Measurements from ENCODE around the gene PSD2. TPM values are rescaled to one million over a fixed set of nuclear protein-coding genes. Genes with fewer than 3 reads are reported as not detected.

PSD2 gene
- total and polyA plus RNA-seq, 2 of the 13 experiments (the other 11 are each of a cell fraction or from before 2014, with no cell fraction given), result 0.07 TPM; not detected in 1

DNA sequence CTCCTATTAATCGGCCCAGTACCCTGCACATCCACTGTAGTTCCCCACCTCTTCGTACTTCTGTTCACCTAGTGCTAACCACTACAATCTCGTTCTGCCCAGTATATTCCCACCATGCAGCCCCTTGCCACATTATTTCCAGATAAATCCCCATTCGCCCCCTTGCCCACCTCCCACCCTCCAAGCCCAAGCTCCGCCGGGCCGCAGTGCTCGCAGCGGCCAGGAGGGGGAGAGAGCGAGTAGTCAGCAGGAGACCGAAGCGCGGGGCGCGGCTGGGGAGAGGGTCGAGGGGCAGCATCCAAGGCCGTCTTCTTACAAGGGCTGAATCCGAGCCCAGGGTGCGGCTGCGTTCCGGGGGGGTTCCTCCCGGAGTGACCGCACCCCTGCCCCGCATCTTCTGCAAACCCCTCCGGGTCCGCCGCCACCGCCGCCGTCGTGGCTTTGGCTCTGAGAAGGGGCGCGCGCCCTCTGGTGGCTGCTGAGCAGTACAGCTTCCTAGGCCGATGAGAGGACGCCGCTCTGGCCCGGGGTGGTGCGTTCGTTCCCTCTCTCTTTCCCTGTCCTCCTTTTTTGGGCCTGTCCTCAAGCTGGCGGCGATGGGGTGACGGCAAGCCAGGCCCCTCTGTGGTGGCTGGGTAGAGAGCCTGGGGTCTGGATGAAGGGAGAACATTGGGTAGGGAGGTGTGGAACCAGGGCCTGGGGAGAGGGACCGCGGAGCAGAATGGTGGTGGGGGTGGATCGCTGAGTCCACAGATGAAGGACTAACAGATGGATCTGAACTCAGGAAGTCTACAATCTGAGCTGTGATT is 30.0 kb upstream of the PSD2 start (continued):
- peak; percentile 30; the same call in 1 of the 2 replicates for TF ChIP-seq ZNF556 (CRISPR knock-in tag; IDR thresholded peaks at IDR 0.05; ENCODE audit: borderline replicate concordance)
- no peak for TF ChIP-seq TEAD2 (CRISPR knock-in tag; IDR thresholded peaks at IDR 0.05)
- TF ChIP-seq, protein P1, sequence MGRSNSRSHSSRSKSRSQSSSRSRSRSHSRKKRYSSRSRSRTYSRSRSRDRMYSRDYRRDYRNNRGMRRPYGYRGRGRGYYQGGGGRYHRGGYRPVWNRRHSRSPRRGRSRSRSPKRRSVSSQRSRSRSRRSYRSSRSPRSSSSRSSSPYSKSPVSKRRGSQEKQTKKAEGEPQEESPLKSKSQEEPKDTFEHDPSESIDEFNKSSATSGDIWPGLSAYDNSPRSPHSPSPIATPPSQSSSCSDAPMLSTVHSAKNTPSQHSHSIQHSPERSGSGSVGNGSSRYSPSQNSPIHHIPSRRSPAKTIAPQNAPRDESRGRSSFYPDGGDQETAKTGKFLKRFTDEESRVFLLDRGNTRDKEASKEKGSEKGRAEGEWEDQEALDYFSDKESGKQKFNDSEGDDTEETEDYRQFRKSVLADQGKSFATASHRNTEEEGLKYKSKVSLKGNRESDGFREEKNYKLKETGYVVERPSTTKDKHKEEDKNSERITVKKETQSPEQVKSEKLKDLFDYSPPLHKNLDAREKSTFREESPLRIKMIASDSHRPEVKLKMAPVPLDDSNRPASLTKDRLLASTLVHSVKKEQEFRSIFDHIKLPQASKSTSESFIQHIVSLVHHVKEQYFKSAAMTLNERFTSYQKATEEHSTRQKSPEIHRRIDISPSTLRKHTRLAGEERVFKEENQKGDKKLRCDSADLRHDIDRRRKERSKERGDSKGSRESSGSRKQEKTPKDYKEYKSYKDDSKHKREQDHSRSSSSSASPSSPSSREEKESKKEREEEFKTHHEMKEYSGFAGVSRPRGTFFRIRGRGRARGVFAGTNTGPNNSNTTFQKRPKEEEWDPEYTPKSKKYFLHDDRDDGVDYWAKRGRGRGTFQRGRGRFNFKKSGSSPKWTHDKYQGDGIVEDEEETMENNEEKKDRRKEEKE (IDR thresholded peaks at IDR 0.05), result no peak
- peak; percentile 61 for TF ChIP-seq KAT8 (CRISPR knock-in tag; IDR thresholded peaks at IDR 0.05)
- TF ChIP-seq, protein P2, sequence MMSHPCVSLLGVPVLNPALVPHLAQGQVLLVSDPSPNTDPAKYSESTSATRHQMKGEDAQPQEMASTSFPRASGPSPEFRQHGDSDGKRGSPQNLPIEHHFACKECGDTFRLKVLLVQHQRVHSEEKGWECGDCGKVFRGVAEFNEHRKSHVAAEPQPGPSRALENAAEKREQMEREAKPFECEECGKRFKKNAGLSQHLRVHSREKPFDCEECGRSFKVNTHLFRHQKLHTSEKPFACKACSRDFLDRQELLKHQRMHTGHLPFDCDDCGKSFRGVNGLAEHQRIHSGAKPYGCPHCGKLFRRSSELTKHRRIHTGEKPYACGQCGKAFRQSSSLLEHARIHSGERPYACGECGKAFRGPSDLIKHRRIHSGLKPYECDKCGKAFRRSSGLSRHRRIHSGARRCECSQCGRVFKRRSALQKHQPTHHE (CRISPR knock-in tag; IDR thresholded peaks at IDR 0.05; ENCODE audit: borderline replicate concordance), result peak; percentile 71; the same call in 1 of the 2 replicates
- TF ChIP-seq ZNF776 (CRISPR knock-in tag; IDR thresholded peaks at IDR 0.05), result peak; percentile 64
- TF ChIP-seq NR2F1 (CRISPR knock-in tag; IDR thresholded peaks at IDR 0.05), result 0 out of 4 replicates have a peak, but pooled peaks of 1 of the 2 experiments have one; percentile 48
- TF ChIP-seq ZNF232 (CRISPR knock-in tag; IDR thresholded peaks at IDR 0.05; ENCODE audit: borderline replicate concordance), result no peak; the same call in 1 of the 2 replicates
- no peak for TF ChIP-seq ZNF550 (CRISPR knock-in tag; IDR thresholded peaks at IDR 0.05; ENCODE audit: borderline replicate concordance)
- no peak for TF ChIP-seq TCF7 (IDR thresholded peaks at IDR 0.05; ENCODE audit: low read depth)
- TF ChIP-seq EP300 (IDR thresholded peaks at IDR 0.05; ENCODE audit: low read depth in 2 of 2, low read length in 2 of 2), result no peak
- no peak for TF ChIP-seq EP300 (CRISPR knock-in tag; IDR thresholded peaks at IDR 0.05; ENCODE audit: borderline replicate concordance)
- TF ChIP-seq AKAP8 (CRISPR knock-in tag; IDR thresholded peaks at IDR 0.05), result no peak
- TF ChIP-seq CCDC6 (CRISPR knock-in tag; IDR thresholded peaks at IDR 0.05), result no peak
- no peak for TF ChIP-seq HES4 (CRISPR knock-in tag; IDR thresholded peaks at IDR 0.05; ENCODE audit: borderline replicate concordance)
- TF ChIP-seq AGO1 (IDR thresholded peaks at IDR 0.05; ENCODE audit: low read depth, low read length, poor library complexity, severe bottlenecking), result peak; percentile 65
- no peak for TF ChIP-seq ZNF296 (CRISPR knock-in tag; conservative IDR thresholded peaks at IDR 0.05)
- TF ChIP-seq, protein P3, sequence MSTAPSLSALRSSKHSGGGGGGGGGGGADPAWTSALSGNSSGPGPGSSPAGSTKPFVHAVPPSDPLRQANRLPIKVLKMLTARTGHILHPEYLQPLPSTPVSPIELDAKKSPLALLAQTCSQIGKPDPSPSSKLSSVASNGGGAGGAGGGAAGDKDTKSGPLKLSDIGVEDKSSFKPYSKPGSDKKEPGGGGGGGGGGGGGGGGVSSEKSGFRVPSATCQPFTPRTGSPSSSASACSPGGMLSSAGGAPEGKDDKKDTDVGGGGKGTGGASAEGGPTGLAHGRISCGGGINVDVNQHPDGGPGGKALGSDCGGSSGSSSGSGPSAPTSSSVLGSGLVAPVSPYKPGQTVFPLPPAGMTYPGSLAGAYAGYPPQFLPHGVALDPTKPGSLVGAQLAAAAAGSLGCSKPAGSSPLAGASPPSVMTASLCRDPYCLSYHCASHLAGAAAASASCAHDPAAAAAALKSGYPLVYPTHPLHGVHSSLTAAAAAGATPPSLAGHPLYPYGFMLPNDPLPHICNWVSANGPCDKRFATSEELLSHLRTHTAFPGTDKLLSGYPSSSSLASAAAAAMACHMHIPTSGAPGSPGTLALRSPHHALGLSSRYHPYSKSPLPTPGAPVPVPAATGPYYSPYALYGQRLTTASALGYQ (CRISPR knock-in tag; IDR thresholded peaks at IDR 0.05), result no peak
- peak; percentile 58 for TF ChIP-seq POGZ (CRISPR knock-in tag; IDR thresholded peaks at IDR 0.05)
- no peak for TF ChIP-seq SATB2 (CRISPR knock-in tag; IDR thresholded peaks at IDR 0.05)
- TF ChIP-seq ZSCAN9 (CRISPR knock-in tag; IDR thresholded peaks at IDR 0.05; ENCODE audit: borderline replicate concordance), result no peak
- TF ChIP-seq, protein P4, sequence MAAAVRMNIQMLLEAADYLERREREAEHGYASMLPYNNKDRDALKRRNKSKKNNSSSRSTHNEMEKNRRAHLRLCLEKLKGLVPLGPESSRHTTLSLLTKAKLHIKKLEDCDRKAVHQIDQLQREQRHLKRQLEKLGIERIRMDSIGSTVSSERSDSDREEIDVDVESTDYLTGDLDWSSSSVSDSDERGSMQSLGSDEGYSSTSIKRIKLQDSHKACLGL (CRISPR knock-in tag; IDR thresholded peaks at IDR 0.05), result no peak
- TF ChIP-seq IRF2 (CRISPR knock-in tag; IDR thresholded peaks at IDR 0.05), result peak; percentile 60; the same call in 1 of the 2 replicates

All from HepG2 (cell line).